ENCODE data around the gene CCDC85C. TPM values are rescaled to one million over a fixed set of nuclear protein-coding genes. Genes with fewer than 3 reads are reported as not detected.
A peak's percentile ranks its signal among the peaks of the same experiment; 100 is the strongest.

The CCDC85C gene
- total RNA-seq, 1 experiment from 2014 or later: 33.2 TPM

GRCh38 chr14:99513946-99514551 is 90.0 kb downstream of the CCDC85C start:
- Histone ChIP-seq H3K18ac (ENCODE audit: insufficient read length, low read depth, low read length) (no peak overlapping the region), H3T11ph (ENCODE audit: low read length) (no peak overlapping the region), H3K79me2 (ENCODE audit: insufficient read depth, low read length) (no peaks in the 10 kb centered on the region), H4K5ac (ENCODE audit: insufficient read length, low read depth, low read length) (no peak overlapping the region), H2AFZ (ENCODE audit: low read length) (no peak overlapping the region), H2BK120ac (ENCODE audit: low read depth, low read length, poor library complexity, severe bottlenecking) (no peak overlapping the region), H2BK20ac (ENCODE audit: low read depth, low read length, poor library complexity, severe bottlenecking) (no peak overlapping the region), H4K91ac (ENCODE audit: insufficient read length, low read depth, low read length) (no peak overlapping the region), H2AK5ac (ENCODE audit: insufficient read length, low read length) (no peak overlapping the region), H2BK5ac (ENCODE audit: insufficient read length, low read length) (no peak overlapping the region), H3K23ac (ENCODE audit: insufficient read length, low read depth, low read length) (no peak overlapping the region), H4K20me1 (ENCODE audit: control insufficient read depth, insufficient read depth, insufficient read length) (peaks cover 6% of the 10 kb centered on the region), H3K4me1 (ENCODE audit: insufficient read depth, low read length) (no peaks in the 10 kb centered on the region), H3K4ac (ENCODE audit: low read depth, low read length) (no peak overlapping the region), H2BK15ac (ENCODE audit: low read depth, low read length) (no peak overlapping the region), H3K23me2 (ENCODE audit: insufficient read length, low read depth, low read length, poor library complexity, severe bottlenecking) (no peaks in the 10 kb centered on the region), H3K9ac (ENCODE audit: extremely low read depth, insufficient read length, low read length) (no peak overlapping the region), H3K4me2 (ENCODE audit: insufficient read depth, insufficient read length, low read length) (no peak overlapping the region), H3K9me3 (ENCODE audit: control insufficient read depth, low read depth, low read length) (no peaks in the 10 kb centered on the region), H3K56ac (ENCODE audit: insufficient read length, low read depth, low read length) (no peak overlapping the region), H3K14ac (ENCODE audit: insufficient read depth, low read length) (no peak overlapping the region), H3K27ac (ENCODE audit: insufficient read length, low read depth, low read length) (no peak overlapping the region), H2BK12ac (ENCODE audit: insufficient read length, low read depth, low read length) (no peak overlapping the region), H3K27me3 (ENCODE audit: insufficient read depth, low read length) (no peaks in the 10 kb centered on the region), H4K8ac (replicated peaks; ENCODE audit: insufficient read length, low read depth, low read length) (no peak overlapping the region), H3K79me1 (ENCODE audit: insufficient read depth, low read depth, low read length, poor library complexity, severe bottlenecking) (no peaks in the 10 kb centered on the region)
- peak overlapping the region in 2 of 3 experiments; percentile 44 to 58; a peak in 2 of 7 replicates for H3K27ac Mint-ChIP-seq
- peaks cover 7 to 20% (median 11%) of the 10 kb centered on the region in 3 experiments; a peak in 5 of 7 replicates for H3K36me3 Mint-ChIP-seq (ENCODE audit: insufficient read depth in 1 of 3, low read depth in 3 of 3)
- peaks cover 4 to 11% of the 10 kb centered on the region in 2 experiments for H3K4me1 Mint-ChIP-seq
- no peak overlapping the region; a peak in 1 of 5 replicates for H3K4me3 Mint-ChIP-seq
- TF ChIP-seq CTCF (conservative IDR thresholded peaks at IDR 0.05): no peak
- WGBS (ENCODE audit: extremely low coverage, insufficient read length, low lambda C conversion rate): no CpG with 5 or more reads among the region's 13 CpGs
- no peaks in the 10 kb centered on the region for H3K9me3 Mint-ChIP-seq
- peak; percentile 25 for DNase-seq
- no peaks in the 10 kb centered on the region for H3K27me3 Mint-ChIP-seq (ENCODE audit: low read depth)
